SH-SY5Y (cell line): ENCODE measurements around the gene GRIK1.

Experiments
- GATA2 ChIP-seq: IDR thresholded peaks from 2 replicates; pipeline ENCODE4 v1.6.1; 2011; ENCODE audit warnings: mild to moderate bottlenecking, low read depth, low read length
- GATA3 ChIP-seq: IDR thresholded peaks from 2 replicates; pipeline ENCODE4 v1.6.1; 2011; ENCODE audit warnings: low read depth, mild to moderate bottlenecking, low read length, moderate library complexity

GRCh38 chr21:29867796-29868195, 72.0 kb downstream of the GRIK1 start:
- no peak for TF ChIP-seq GATA2
- no peak for TF ChIP-seq GATA3
